HG03025 (cell line): ENCODE data around the gene DCD.
"Not testable (repeated sequence)": the region's sequence is repeated elsewhere in the genome, so short reads cannot be mapped to it uniquely, and the experiment has no call there.

Experiments used
- ATAC-seq: cut with Tn5 transposase; IDR thresholded peaks from one replicate; pipeline ENCODE4 v1.9.1; 2021; ENCODE audit warnings: mild to moderate bottlenecking, moderate library complexity; ENCODE audit not compliant: unreplicated experiment, low FRiP score

The DCD gene

GRCh38 chr12:54657105-54657607, 9.0 kb upstream of the DCD start:
- ATAC-seq = no peak

- no peak for ATAC-seq
These were observed 6.8 kb upstream of the DCD start for GRCh38 chr12:54654926-54655325.

- ATAC-seq = no peak
These were observed 4.9 kb upstream of the DCD start for GRCh38 chr12:54653025-54653424.

- no peak for ATAC-seq
These were observed 2.7 kb upstream of the DCD start for GRCh38 chr12:54650889-54651288.

GRCh38 chr12:54650409-54650808, 2.2 kb upstream of the DCD start:
- ATAC-seq = no peak

GRCh38 chr12:54649825-54650224, 1.7 kb upstream of the DCD start:
- ATAC-seq = no peak

GRCh38 chr12:54641554-54641953, 6.6 kb downstream of the DCD start:
- no peak for ATAC-seq

- no peak for ATAC-seq
These were observed 7.1 kb downstream of the DCD start for GRCh38 chr12:54641089-54641488.

GRCh38 chr12:54639112-54639511, 9.1 kb downstream of the DCD start:
- ATAC-seq = not testable (repeated sequence)

GRCh38 chr12:54634795-54635194, 13.4 kb downstream of the DCD start, which contains the start of gene LACRT:
TSS of gene LACRT (minus strand) at chr12:54634895. CDS start at chr12:54634841, 54 bp downstream.
- ATAC-seq = no peak

- no peak for ATAC-seq
These were observed 16.0 kb downstream of the DCD start for GRCh38 chr12:54631988-54632728.

GRCh38 chr12:54631551-54631950, 16.6 kb downstream of the DCD start:
- no peak for ATAC-seq

- ATAC-seq = no peak
These were observed 18.2 kb downstream of the DCD start for GRCh38 chr12:54629925-54630324.

- no peak for ATAC-seq
These were observed 19.8 kb downstream of the DCD start for GRCh38 chr12:54628186-54628846.

GRCh38 chr12:54627304-54627703, 20.9 kb downstream of the DCD start:
- no peak for ATAC-seq

GRCh38 chr12:54625598-54625997, 22.6 kb downstream of the DCD start:
- no peak for ATAC-seq

- no peak for ATAC-seq
These were observed 23.6 kb downstream of the DCD start for GRCh38 chr12:54624315-54625279.

GRCh38 chr12:54622463-54623183, 25.5 kb downstream of the DCD start:
- ATAC-seq = no peak

GRCh38 chr12:54616933-54617680, 31.1 kb downstream of the DCD start:
- ATAC-seq = no peak
